Neural cell (in vitro differentiated cells): ENCODE measurements around the gene NADK. TPM values are rescaled to one million over a fixed set of nuclear protein-coding genes. Genes with fewer than 3 reads are reported as not detected.

Experiments
- H2AFZ ChIP-seq: fragments of 200-600, 300-800 bp; sonication (generic), shearing (Covaris generic); 2 replicates; pipeline ENCODE4 v1.6.0; 2014; ENCODE audit warnings: low read depth, mild to moderate bottlenecking, antibody characterized with exemption, low read length, moderate library complexity
- H3F3A ChIP-seq: fragments of 200-600 bp; shearing (Covaris generic); 2 replicates; pipeline ENCODE4 v1.6.1; 2016; ENCODE audit warnings: mild to moderate bottlenecking, moderate library complexity, mixed read lengths, antibody characterized with exemption, low read length; ENCODE audit not compliant: insufficient read depth, poor library complexity, severe bottlenecking
- H3K27ac ChIP-seq: fragments of 200-600, 300-800 bp; sonication (generic), shearing (Covaris generic); 2 replicates; pipeline ENCODE4 v1.5.1; 2014; ENCODE audit warnings: mild to moderate bottlenecking, low read length, moderate library complexity
- H3K27me3 ChIP-seq: fragments of 300-800, 200-600 bp; sonication (generic), shearing (Covaris generic); 2 replicates; pipeline ENCODE4 v1.6.0; 2014; ENCODE audit warnings: mild to moderate bottlenecking, low read depth, low read length, moderate library complexity; ENCODE audit not compliant: insufficient read depth
- H3K36me3 ChIP-seq: fragments of 300-800, 200-600 bp; sonication (generic), shearing (Covaris generic); 2 replicates; pipeline ENCODE4 v1.5.1; 2014; ENCODE audit warnings: mild to moderate bottlenecking, antibody characterized with exemption, low read length, moderate library complexity; ENCODE audit not compliant: insufficient read depth
- H3K4me2 ChIP-seq: fragments of 300-800, 200-600 bp; sonication (generic), shearing (Covaris generic); 2 replicates; pipeline ENCODE4 v1.6.0; 2014; ENCODE audit warnings: mild to moderate bottlenecking, low read length
- H3K4me3 ChIP-seq: fragments of 300-800, 200-600 bp; sonication (generic), shearing (Covaris generic); 2 replicates; pipeline ENCODE4 v1.5.1; 2014; ENCODE audit warnings: mild to moderate bottlenecking, low read length, moderate library complexity
- H3K79me2 ChIP-seq: fragments of 200-600 bp; shearing (Covaris generic); replicated peaks from 2 replicates; pipeline ENCODE4 v1.6.0; 2014; ENCODE audit warnings: mild to moderate bottlenecking, low read length, moderate library complexity; ENCODE audit not compliant: insufficient read depth
- H3K9ac ChIP-seq: fragments of 300-800, 200-600 bp; sonication (generic), shearing (Covaris generic); 2 replicates; pipeline ENCODE4 v1.6.1; 2016; ENCODE audit warnings: mild to moderate bottlenecking, low read length, mixed read lengths
- H3K9me2 ChIP-seq: fragments of 200-600 bp; shearing (Covaris generic); 2 replicates; pipeline ENCODE4 v1.6.1; 2016; ENCODE audit warnings: mild to moderate bottlenecking, low read length, mixed read lengths; ENCODE audit not compliant: insufficient read depth
- H3K9me3 ChIP-seq: fragments of 200-600, 300-800 bp; sonication (generic), shearing (Covaris generic); 2 replicates; pipeline ENCODE4 v1.6.1; 2016; ENCODE audit warnings: mild to moderate bottlenecking, mixed run types, low read length, moderate library complexity, mixed read lengths
- H4K20me1 ChIP-seq: fragments of 200-600 bp; shearing (Covaris generic); 2 replicates; pipeline ENCODE4 v1.6.1; 2016; ENCODE audit warnings: mild to moderate bottlenecking, mixed run types; ENCODE audit not compliant: insufficient read depth
- CTCF ChIP-seq: fragments of 450-650 bp; IDR thresholded peaks from 2 replicates; pipeline ENCODE4 v1.5.1; 2014; ENCODE audit warnings: antibody characterized with exemption, mild to moderate bottlenecking, moderate library complexity; ENCODE audit not compliant: poor library complexity, severe bottlenecking
- EP300 ChIP-seq: fragments of 450-650 bp; conservative IDR thresholded peaks from 2 replicates; pipeline ENCODE4 v1.6.1; 2014; ENCODE audit warnings: antibody characterized with exemption, mild to moderate bottlenecking, moderate library complexity; ENCODE audit not compliant: poor library complexity, severe bottlenecking
- EZH2 ChIP-seq: fragments of 200-600, 300-800 bp; shearing (Covaris generic), sonication (generic); IDR thresholded peaks from 2 replicates; pipeline ENCODE4 v1.6.1; 2014; ENCODE audit warnings: antibody characterized with exemption, low read length, borderline replicate concordance, mild to moderate bottlenecking; ENCODE audit not compliant: insufficient read depth, poor library complexity, severe bottlenecking
- MXI1 ChIP-seq: fragments of 450-650 bp; conservative IDR thresholded peaks from 2 replicates; pipeline ENCODE4 v1.6.1; 2014; ENCODE audit warnings: antibody characterized with exemption, mild to moderate bottlenecking; ENCODE audit not compliant: poor library complexity, severe bottlenecking
- POLR2AphosphoS5 ChIP-seq: IDR thresholded peaks from 2 replicates; pipeline ENCODE4 v1.6.1; 2012
- RAD21 ChIP-seq: fragments of 450-650 bp; conservative IDR thresholded peaks from 2 replicates; pipeline ENCODE4 v1.6.1; 2014; ENCODE audit warnings: antibody characterized with exemption, mild to moderate bottlenecking, moderate library complexity
- REST ChIP-seq: IDR thresholded peaks from 2 replicates; pipeline ENCODE4 v1.6.1; 2012; ENCODE audit warnings: borderline replicate concordance
- SMC3 ChIP-seq: fragments of 450-650 bp; conservative IDR thresholded peaks from 2 replicates; pipeline ENCODE4 v1.6.1; 2014; ENCODE audit warnings: antibody characterized with exemption, mild to moderate bottlenecking, moderate library complexity; ENCODE audit not compliant: poor library complexity
- TAF1 ChIP-seq: IDR thresholded peaks from 2 replicates; pipeline ENCODE4 v1.6.1; 2012; ENCODE audit warnings: low read depth
- polyA plus RNA-seq: library from polyadenylated mRNA; depleted of rRNA; stranded (reverse); fragments of >200 nt; gene quantifications from 2 replicates; pipeline ENCODE4 v1.2.3, GENCODE V29; 2014

Gene NADK
- polyA plus RNA-seq, 1 donor from 2014 or later: 38.5 TPM

- H3K9me2 ChIP-seq: no peaks in the 10 kb centered on the region
- peaks cover 6% of the 10 kb centered on the region for H3K36me3 ChIP-seq
- H3K27me3 ChIP-seq: no peaks in the 10 kb centered on the region
- H3K9ac ChIP-seq: no peak overlapping the region
- no peaks in the 10 kb centered on the region for H3F3A ChIP-seq
- H3K4me3 ChIP-seq: no peak overlapping the region
- no peak for TF ChIP-seq EZH2
- TF ChIP-seq TAF1: no peak
- TF ChIP-seq CTCF: no peak
- TF ChIP-seq RAD21: no peak
- no peak for TF ChIP-seq POLR2AphosphoS5
- no peak for TF ChIP-seq REST
- TF ChIP-seq MXI1: no peak
- no peak for TF ChIP-seq SMC3
- no peak for TF ChIP-seq EP300
- no peak overlapping the region for H3K27ac ChIP-seq
- H3K9me3 ChIP-seq: no peaks in the 10 kb centered on the region
- H3K79me2 ChIP-seq: peaks cover 37% of the 10 kb centered on the region
- peaks cover 20% of the 10 kb centered on the region for H4K20me1 ChIP-seq
- no peak overlapping the region for H3K4me2 ChIP-seq
- no peak overlapping the region for H2AFZ ChIP-seq
These were observed 18.2 kb upstream of the NADK start for GRCh38 chr1:1796466-1796865.

GRCh38 chr1:1794999-1795398, 16.7 kb upstream of the NADK start:
- H3K27ac ChIP-seq: no peak overlapping the region

More at GRCh38 chr1:1794999-1795398, 16.7 kb upstream of the NADK start:
- no peak overlapping the region for H3K9ac ChIP-seq
- H2AFZ ChIP-seq: no peak overlapping the region
- no peak overlapping the region for H3K4me2 ChIP-seq
- H3K27me3 ChIP-seq: no peaks in the 10 kb centered on the region
- H3K79me2 ChIP-seq: peaks cover 24% of the 10 kb centered on the region
- peaks cover 20% of the 10 kb centered on the region for H4K20me1 ChIP-seq
- TF ChIP-seq MXI1 (no peak), EP300 (no peak), CTCF (no peak), EZH2 (no peak), POLR2AphosphoS5 (no peak), TAF1 (no peak), SMC3 (no peak), RAD21 (no peak), REST (no peak)
- no peaks in the 10 kb centered on the region for H3K9me2 ChIP-seq
- no peak overlapping the region for H3K4me3 ChIP-seq
- H3K36me3 ChIP-seq: peaks cover 6% of the 10 kb centered on the region
- H3K9me3 ChIP-seq: no peaks in the 10 kb centered on the region
- H3F3A ChIP-seq: no peaks in the 10 kb centered on the region
